WTC11 (cell line): ENCODE data around the gene EEIG1. TPM values are rescaled to one million over a fixed set of nuclear protein-coding genes. Genes with fewer than 3 reads are reported as not detected.

Experiments used
- ATAC-seq: fragments of 200-7000 bp; cut with Tn5 transposase; 2 replicates; pipeline ENCODE4 v1.10.0; 2021; ENCODE audit warnings: mild to moderate bottlenecking, moderate library complexity
- CTCF ChIA-PET: fragments of 300-600 bp; sonication (Branson Sonifier 250); formaldehyde crosslinking; loops from one replicate; lab custom pipeline; 2021; ENCODE audit warnings: antibody characterized with exemption; lab: Charles Lee
- POLR2A ChIA-PET: fragments of 350-600 bp; sonication (Branson Sonifier 250); formaldehyde crosslinking; loops from one replicate; lab custom pipeline; 2021; ENCODE audit warnings: antibody characterized with exemption; lab: Charles Lee
- DNase-seq: peaks from one replicate; pipeline ENCODE4 v3.0.0; 2021; ENCODE audit warnings: low spot score
- H3K27ac Mint-ChIP-seq: 2 replicates; pipeline ENCODE4 v1.8.0; 2021; ENCODE audit warnings: mixed read lengths
- H3K27me3 Mint-ChIP-seq: 2 replicates; pipeline ENCODE4 v1.8.0; 2021; ENCODE audit warnings: low read depth, mild to moderate bottlenecking, moderate library complexity, mixed read lengths
- H3K36me3 Mint-ChIP-seq: 2 replicates; pipeline ENCODE4 v1.8.0; 2021; ENCODE audit warnings: mixed read lengths
- H3K4me1 Mint-ChIP-seq: 2 replicates; pipeline ENCODE4 v1.8.0; 2022; ENCODE audit warnings: mixed read lengths
- H3K4me3 Mint-ChIP-seq: 2 replicates; pipeline ENCODE4 v1.8.0; 2021; ENCODE audit warnings: mild to moderate bottlenecking, moderate library complexity, mixed read lengths
- H3K9me3 Mint-ChIP-seq: 2 replicates; pipeline ENCODE4 v1.8.0; 2021; ENCODE audit warnings: mixed read lengths
- ETV6 ChIP-seq: sonication (generic); formaldehyde crosslinking; IDR thresholded peaks from 2 replicates; pipeline ENCODE4 v1.8.1; 2022; ENCODE audit warnings: mild to moderate bottlenecking, missing genetic modification reagents
- FOXP1 ChIP-seq: sonication (generic); formaldehyde crosslinking; IDR thresholded peaks from 2 replicates; pipeline ENCODE4 v1.8.0; 2022; ENCODE audit warnings: missing genetic modification reagents, mild to moderate bottlenecking, moderate library complexity, borderline replicate concordance
- GRHL2 ChIP-seq: fragments of 250-450 bp; sonication (Bioruptor Pico); IDR thresholded peaks from 2 replicates; pipeline ENCODE4 v1.8.0; 2022; ENCODE audit warnings: mild to moderate bottlenecking, moderate library complexity; ENCODE audit not compliant: insufficient replicate concordance, severe bottlenecking
- GTF2I ChIP-seq: fragments of 250-450 bp; sonication (Bioruptor Pico); conservative IDR thresholded peaks from 2 replicates; pipeline ENCODE4 v1.4.0; 2021; ENCODE audit warnings: mild to moderate bottlenecking
- MYBL2 ChIP-seq: sonication (generic); formaldehyde crosslinking; IDR thresholded peaks from 2 replicates; pipeline ENCODE4 v1.8.1; 2023; ENCODE audit warnings: mild to moderate bottlenecking, moderate library complexity, missing genetic modification reagents
- NR2C2 ChIP-seq: sonication (generic); formaldehyde crosslinking; IDR thresholded peaks from 2 replicates; pipeline ENCODE4 v1.8.0; 2022; ENCODE audit warnings: mild to moderate bottlenecking, missing genetic modification reagents
- OVOL2 ChIP-seq: fragments of 250-450 bp; sonication (Bioruptor Pico); IDR thresholded peaks from 2 replicates; pipeline ENCODE4 v1.9.0; 2021; ENCODE audit warnings: mild to moderate bottlenecking, borderline replicate concordance
- RORB ChIP-seq: fragments of 250-450 bp; sonication (Bioruptor Pico); IDR thresholded peaks from 2 replicates; pipeline ENCODE4 v1.9.0; 2021; ENCODE audit warnings: mild to moderate bottlenecking
- SMAD3 ChIP-seq: sonication (generic); formaldehyde crosslinking; IDR thresholded peaks from 2 replicates; pipeline ENCODE4 v1.8.0; 2022; ENCODE audit warnings: missing genetic modification reagents, mild to moderate bottlenecking, borderline replicate concordance
- ZNF671 ChIP-seq: fragments of 250-450 bp; sonication (Bioruptor Pico); IDR thresholded peaks from 2 replicates; pipeline ENCODE4 v1.8.0; 2021; ENCODE audit warnings: mild to moderate bottlenecking
- total RNA-seq: library from RNA; stranded (reverse); gene quantifications from 3 replicates; pipeline ENCODE4 v1.2.3, GENCODE V29; 2021
- TF ChIP-seq, protein P1 (sequence below): sonication (generic); formaldehyde crosslinking; IDR thresholded peaks from 2 replicates; pipeline ENCODE4 v1.8.0; 2023; ENCODE audit warnings: missing genetic modification reagents
- TF ChIP-seq, protein P2 (sequence below): sonication (generic); formaldehyde crosslinking; IDR thresholded peaks from 2 replicates; pipeline ENCODE4 v1.8.1; 2022; ENCODE audit warnings: low read depth, mild to moderate bottlenecking, moderate library complexity, missing genetic modification reagents, borderline replicate concordance
- TF ChIP-seq, protein P3 (sequence below): sonication (generic); formaldehyde crosslinking; IDR thresholded peaks from 2 replicates; pipeline ENCODE4 v1.8.1; 2023; ENCODE audit warnings: mild to moderate bottlenecking, missing genetic modification reagents, moderate library complexity
- TF ChIP-seq, protein P4 (sequence below): sonication (generic); formaldehyde crosslinking; IDR thresholded peaks from 2 replicates; pipeline ENCODE4 v1.8.1; 2022; ENCODE audit warnings: missing genetic modification reagents, borderline replicate concordance
- TF ChIP-seq, protein P5 (sequence below): sonication (generic); formaldehyde crosslinking; IDR thresholded peaks from 2 replicates; pipeline ENCODE4 v1.8.1; 2023; ENCODE audit warnings: mild to moderate bottlenecking, missing genetic modification reagents, moderate library complexity
- TF ChIP-seq, protein P6 (sequence below): sonication (generic); formaldehyde crosslinking; IDR thresholded peaks from 2 replicates; pipeline ENCODE4 v1.8.0; 2022; ENCODE audit warnings: mild to moderate bottlenecking, missing genetic modification reagents

The EEIG1 gene
- total RNA-seq, 1 experiment from 2014 or later = 66.4 TPM

DNA sequence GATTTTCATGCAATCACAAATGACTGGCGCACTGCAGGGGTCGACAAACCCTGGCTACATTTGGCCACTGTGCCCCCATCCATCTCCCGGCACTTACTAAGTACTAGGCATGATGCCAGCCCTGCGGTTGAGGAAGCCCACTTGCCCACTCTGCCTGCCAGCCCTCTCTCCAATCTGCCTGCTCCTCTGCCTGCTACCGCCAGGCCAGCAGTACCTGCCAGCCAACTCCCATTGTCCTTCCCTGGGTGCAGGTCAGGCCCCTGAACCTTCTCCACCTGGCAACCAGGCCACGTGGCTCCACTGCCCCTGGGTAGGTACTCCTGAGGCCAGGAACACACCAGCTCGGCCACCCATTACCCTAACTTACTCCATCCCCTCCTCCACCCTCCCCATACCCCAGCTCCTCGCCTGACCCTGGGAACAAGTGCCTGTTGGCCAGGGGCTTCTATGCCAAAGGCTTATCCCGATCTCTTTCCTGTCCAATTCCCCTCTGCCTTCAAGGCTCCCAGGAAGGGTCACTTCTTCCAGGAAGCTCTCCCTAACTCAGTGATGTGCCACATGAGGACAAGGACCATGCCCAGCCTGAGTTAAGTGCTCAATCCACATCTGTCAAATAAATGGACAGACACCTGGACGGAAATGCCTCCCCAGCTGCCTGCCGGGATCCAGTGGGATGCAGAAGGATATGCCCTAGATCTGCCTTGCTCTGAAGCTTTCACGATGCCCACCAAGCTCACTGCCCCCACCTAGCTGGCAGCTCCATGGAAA is 6.6 kb downstream of the EEIG1 start:
- H3K9me3 Mint-ChIP-seq = no peaks in the 10 kb centered on the region
- no peak overlapping the region for H3K4me3 Mint-ChIP-seq
- H3K27ac Mint-ChIP-seq = peak overlapping the region; percentile 64

DNA sequence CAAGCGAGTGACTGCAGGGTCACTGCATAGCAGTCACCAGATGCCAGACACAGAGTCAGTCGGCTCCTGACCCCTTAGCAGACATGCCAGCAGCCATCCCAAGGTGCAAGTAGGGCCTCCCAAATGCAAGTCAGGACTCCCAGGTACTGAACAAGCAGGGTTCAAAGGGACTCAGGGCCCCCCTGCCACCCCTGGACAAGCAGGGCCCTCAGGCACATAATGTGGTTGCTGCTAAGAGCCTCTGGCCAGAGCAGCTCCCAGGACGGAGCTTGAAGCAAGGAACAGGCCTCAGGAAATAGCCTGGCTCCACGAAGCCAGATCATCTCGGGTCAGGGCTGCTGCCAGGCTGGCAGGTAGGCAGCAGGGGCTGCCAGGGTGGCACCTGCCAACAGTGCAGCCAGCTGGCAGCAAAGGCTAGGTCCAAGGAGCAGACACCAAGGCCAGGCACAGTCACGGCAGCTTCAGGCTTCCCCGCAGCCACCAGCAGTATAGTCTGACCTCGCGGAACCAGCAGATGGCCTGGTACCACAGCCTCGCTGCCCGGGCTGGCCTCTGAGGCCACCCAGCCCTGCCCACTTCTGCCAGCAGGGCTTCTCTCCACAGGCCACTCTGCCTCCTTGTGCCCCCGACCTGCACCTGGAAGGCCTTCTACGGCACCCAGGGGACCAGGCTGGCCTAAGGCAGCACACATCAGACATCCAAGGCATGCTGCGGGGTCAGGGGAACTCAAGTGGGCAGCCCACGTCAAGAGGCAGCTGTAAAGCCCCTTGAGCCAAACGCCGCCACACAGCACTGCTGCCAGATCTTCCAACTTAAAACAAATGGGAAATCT is 7.4 kb downstream of the EEIG1 start:
- DNase-seq (no peak), ATAC-seq (no peak)
- peak overlapping the region; percentile 65 for H3K27ac Mint-ChIP-seq
- no peak overlapping the region for H3K4me3 Mint-ChIP-seq
- H3K4me1 Mint-ChIP-seq = peaks cover 82% of the 10 kb centered on the region
- TF ChIP-seq OVOL2 (CRISPR knock-in tag) = no peak
- H3K9me3 Mint-ChIP-seq = no peaks in the 10 kb centered on the region
- no peaks in the 10 kb centered on the region for H3K27me3 Mint-ChIP-seq
- CTCF ChIA-PET = interaction anchor here (0.6 to 14.8 kb wide), 6 partner anchors 18 to 241 kb away, joined by 3 to 156 read pairs (median 8); no protein-coding TSS in a partner anchor
- POLR2A ChIA-PET = interaction anchor here (0.5 kb wide), 1 partner anchor 23 kb away, joined by 4 read pairs; no protein-coding TSS in a partner anchor
- no peaks in the 10 kb centered on the region; the same call in 1 of the 2 replicates for H3K36me3 Mint-ChIP-seq

More for the DNA sequence above, 6.6 kb downstream of the EEIG1 start:
- TF ChIP-seq, protein P1, sequence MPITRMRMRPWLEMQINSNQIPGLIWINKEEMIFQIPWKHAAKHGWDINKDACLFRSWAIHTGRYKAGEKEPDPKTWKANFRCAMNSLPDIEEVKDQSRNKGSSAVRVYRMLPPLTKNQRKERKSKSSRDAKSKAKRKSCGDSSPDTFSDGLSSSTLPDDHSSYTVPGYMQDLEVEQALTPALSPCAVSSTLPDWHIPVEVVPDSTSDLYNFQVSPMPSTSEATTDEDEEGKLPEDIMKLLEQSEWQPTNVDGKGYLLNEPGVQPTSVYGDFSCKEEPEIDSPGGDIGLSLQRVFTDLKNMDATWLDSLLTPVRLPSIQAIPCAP (CRISPR knock-in tag) = no peak
- TF ChIP-seq NR2C2 (CRISPR knock-in tag) = no peak
- TF ChIP-seq, protein P2, sequence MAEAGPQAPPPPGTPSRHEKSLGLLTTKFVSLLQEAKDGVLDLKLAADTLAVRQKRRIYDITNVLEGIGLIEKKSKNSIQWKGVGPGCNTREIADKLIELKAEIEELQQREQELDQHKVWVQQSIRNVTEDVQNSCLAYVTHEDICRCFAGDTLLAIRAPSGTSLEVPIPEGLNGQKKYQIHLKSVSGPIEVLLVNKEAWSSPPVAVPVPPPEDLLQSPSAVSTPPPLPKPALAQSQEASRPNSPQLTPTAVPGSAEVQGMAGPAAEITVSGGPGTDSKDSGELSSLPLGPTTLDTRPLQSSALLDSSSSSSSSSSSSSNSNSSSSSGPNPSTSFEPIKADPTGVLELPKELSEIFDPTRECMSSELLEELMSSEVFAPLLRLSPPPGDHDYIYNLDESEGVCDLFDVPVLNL (CRISPR knock-in tag) = no peak
- TF ChIP-seq SMAD3 (CRISPR knock-in tag) = no peak
- no peak for TF ChIP-seq GTF2I
- no peak for TF ChIP-seq ETV6 (CRISPR knock-in tag)
- TF ChIP-seq FOXP1 = no peak
- TF ChIP-seq, protein P3, sequence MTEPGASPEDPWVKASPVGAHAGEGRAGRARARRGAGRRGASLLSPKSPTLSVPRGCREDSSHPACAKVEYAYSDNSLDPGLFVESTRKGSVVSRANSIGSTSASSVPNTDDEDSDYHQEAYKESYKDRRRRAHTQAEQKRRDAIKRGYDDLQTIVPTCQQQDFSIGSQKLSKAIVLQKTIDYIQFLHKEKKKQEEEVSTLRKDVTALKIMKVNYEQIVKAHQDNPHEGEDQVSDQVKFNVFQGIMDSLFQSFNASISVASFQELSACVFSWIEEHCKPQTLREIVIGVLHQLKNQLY (CRISPR knock-in tag) = no peak
- no peak for TF ChIP-seq RORB (CRISPR knock-in tag)
- TF ChIP-seq, protein P4, sequence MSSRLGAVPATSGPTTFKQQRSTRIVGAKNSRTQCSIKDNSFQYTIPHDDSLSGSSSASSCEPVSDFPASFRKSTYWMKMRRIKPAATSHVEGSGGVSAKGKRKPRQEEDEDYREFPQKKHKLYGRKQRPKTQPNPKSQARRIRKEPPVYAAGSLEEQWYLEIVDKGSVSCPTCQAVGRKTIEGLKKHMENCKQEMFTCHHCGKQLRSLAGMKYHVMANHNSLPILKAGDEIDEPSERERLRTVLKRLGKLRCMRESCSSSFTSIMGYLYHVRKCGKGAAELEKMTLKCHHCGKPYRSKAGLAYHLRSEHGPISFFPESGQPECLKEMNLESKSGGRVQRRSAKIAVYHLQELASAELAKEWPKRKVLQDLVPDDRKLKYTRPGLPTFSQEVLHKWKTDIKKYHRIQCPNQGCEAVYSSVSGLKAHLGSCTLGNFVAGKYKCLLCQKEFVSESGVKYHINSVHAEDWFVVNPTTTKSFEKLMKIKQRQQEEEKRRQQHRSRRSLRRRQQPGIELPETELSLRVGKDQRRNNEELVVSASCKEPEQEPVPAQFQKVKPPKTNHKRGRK (CRISPR knock-in tag) = no peak
- no peak for TF ChIP-seq MYBL2 (CRISPR knock-in tag)
- TF ChIP-seq, protein P5, sequence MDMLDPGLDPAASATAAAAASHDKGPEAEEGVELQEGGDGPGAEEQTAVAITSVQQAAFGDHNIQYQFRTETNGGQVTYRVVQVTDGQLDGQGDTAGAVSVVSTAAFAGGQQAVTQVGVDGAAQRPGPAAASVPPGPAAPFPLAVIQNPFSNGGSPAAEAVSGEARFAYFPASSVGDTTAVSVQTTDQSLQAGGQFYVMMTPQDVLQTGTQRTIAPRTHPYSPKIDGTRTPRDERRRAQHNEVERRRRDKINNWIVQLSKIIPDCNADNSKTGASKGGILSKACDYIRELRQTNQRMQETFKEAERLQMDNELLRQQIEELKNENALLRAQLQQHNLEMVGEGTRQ (CRISPR knock-in tag) = no peak
- TF ChIP-seq, protein P6, sequence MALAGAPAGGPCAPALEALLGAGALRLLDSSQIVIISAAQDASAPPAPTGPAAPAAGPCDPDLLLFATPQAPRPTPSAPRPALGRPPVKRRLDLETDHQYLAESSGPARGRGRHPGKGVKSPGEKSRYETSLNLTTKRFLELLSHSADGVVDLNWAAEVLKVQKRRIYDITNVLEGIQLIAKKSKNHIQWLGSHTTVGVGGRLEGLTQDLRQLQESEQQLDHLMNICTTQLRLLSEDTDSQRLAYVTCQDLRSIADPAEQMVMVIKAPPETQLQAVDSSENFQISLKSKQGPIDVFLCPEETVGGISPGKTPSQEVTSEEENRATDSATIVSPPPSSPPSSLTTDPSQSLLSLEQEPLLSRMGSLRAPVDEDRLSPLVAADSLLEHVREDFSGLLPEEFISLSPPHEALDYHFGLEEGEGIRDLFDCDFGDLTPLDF = no peak
- TF ChIP-seq GRHL2 (CRISPR knock-in tag) = no peak
- TF ChIP-seq ZNF671 (CRISPR knock-in tag) = no peak
- POLR2A ChIA-PET = interaction anchor here (0.5 kb wide), 1 partner anchor 22 kb away, joined by 4 read pairs; no protein-coding TSS in a partner anchor
- DNase-seq (no peak), ATAC-seq (no peak)
- no peaks in the 10 kb centered on the region for H3K36me3 Mint-ChIP-seq
- CTCF ChIA-PET = interaction anchor here (0.5 to 14.8 kb wide), 8 partner anchors 19 to 899 kb away, joined by 3 to 156 read pairs (median 8); no protein-coding TSS in a partner anchor
- H3K27me3 Mint-ChIP-seq = no peaks in the 10 kb centered on the region
- peaks cover 78% of the 10 kb centered on the region for H3K4me1 Mint-ChIP-seq
